SU-DHL-6 (cell line): ENCODE measurements around the gene ARIH1.

Source experiments
- H2AFZ ChIP-seq: fragments of 200-600 bp; sonication (generic); 2 replicates; pipeline ENCODE4 v1.6.1; 2014; ENCODE audit warnings: low read depth, mild to moderate bottlenecking, moderate library complexity, mixed read lengths, antibody characterized with exemption, low read length; ENCODE audit not compliant: severe bottlenecking
- H3F3A ChIP-seq: fragments of 200-600 bp; shearing (Covaris generic); 2 replicates; pipeline ENCODE4 v1.6.0; 2016; ENCODE audit warnings: antibody characterized with exemption, mild to moderate bottlenecking; ENCODE audit not compliant: insufficient read depth
- H3K27ac ChIP-seq: fragments of 200-600 bp; sonication (generic); 2 replicates; pipeline ENCODE4 v1.5.1; 2016; ENCODE audit warnings: low read depth, mild to moderate bottlenecking, low read length, moderate library complexity, mixed read lengths
- H3K27me3 ChIP-seq: fragments of 200-600 bp; sonication (generic), shearing (Covaris generic); 2 replicates; pipeline ENCODE4 v1.6.0; 2014; ENCODE audit warnings: mild to moderate bottlenecking, low read length
- H3K36me3 ChIP-seq: fragments of 200-600 bp; sonication (generic); 2 replicates; pipeline ENCODE4 v1.6.1; 2014; ENCODE audit warnings: mild to moderate bottlenecking, low read length, mixed read lengths
- H3K4me2 ChIP-seq: fragments of 300-600, 200-600 bp; shearing (Covaris generic), sonication (generic); 2 replicates; pipeline ENCODE4 v1.6.0; 2014; ENCODE audit warnings: low read length, low read depth, mild to moderate bottlenecking; ENCODE audit not compliant: poor library complexity, severe bottlenecking
- H3K4me3 ChIP-seq: fragments of 200-600 bp; sonication (generic); 2 replicates; pipeline ENCODE4 v1.5.1; 2014; ENCODE audit warnings: antibody characterized with exemption, low read length, mild to moderate bottlenecking, mixed read lengths; ENCODE audit not compliant: insufficient read depth, poor library complexity, severe bottlenecking
- H3K79me2 ChIP-seq: fragments of 200-600 bp; sonication (generic); 2 replicates; pipeline ENCODE4 v1.6.1; 2014; ENCODE audit warnings: mild to moderate bottlenecking, low read length, moderate library complexity; ENCODE audit not compliant: insufficient read depth
- H3K9ac ChIP-seq: fragments of 200-600 bp; sonication (generic); 2 replicates; pipeline ENCODE4 v1.7.0; 2014; ENCODE audit warnings: mild to moderate bottlenecking, low read length
- H3K9me2 ChIP-seq: fragments of 200-600 bp; sonication (generic); replicated peaks from 2 replicates; pipeline ENCODE4 v1.6.1; 2014; ENCODE audit warnings: low read length; ENCODE audit not compliant: insufficient read depth
- H3K9me3 ChIP-seq: fragments of 200-600 bp; sonication (generic); 2 replicates; pipeline ENCODE4 v1.6.1; 2014; ENCODE audit warnings: low read length, mixed read lengths; ENCODE audit not compliant: insufficient read depth
- H4K20me1 ChIP-seq: fragments of 200-600 bp; sonication (generic); 2 replicates; pipeline ENCODE4 v1.6.1; 2014; ENCODE audit warnings: low read depth, mild to moderate bottlenecking, antibody characterized with exemption, low read length, moderate library complexity, mixed read lengths
- EZH2phosphoT487 ChIP-seq: fragments of 200-600 bp; sonication (generic), shearing (Covaris generic); conservative IDR thresholded peaks from 2 replicates; pipeline ENCODE4 v1.6.1; 2018; ENCODE audit warnings: mild to moderate bottlenecking, antibody characterized with exemption, low read length, moderate library complexity, mixed read lengths
- TF ChIP-seq, protein P1 (sequence below): fragments of 200-600 bp; sonication (generic); IDR thresholded peaks from one replicate; pipeline ENCODE4 v1.5.1; 2017; ENCODE audit warnings: antibody characterized with exemption, mild to moderate bottlenecking, low read length, moderate library complexity; ENCODE audit not compliant: insufficient read depth, poor library complexity, severe bottlenecking

ARIH1 gene

DNA sequence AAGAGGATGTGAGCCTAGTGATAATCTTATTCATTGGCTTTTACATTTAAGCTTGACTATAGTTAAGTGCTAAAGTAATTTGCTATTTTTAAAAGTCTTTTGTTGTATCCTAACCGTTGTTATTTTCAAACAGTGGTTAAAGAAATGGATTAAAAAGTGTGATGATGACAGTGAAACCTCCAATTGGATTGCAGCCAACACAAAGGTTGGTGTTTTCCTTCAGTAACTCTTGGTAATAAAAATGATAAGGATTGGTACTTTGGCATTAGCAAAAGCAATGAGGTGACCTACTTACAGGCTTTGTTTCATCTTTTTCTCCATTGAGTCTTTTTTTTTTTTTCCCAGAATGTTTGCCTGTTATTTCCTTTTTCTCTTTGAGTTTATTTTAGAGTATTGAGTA, 92.8 kb downstream of the ARIH1 start:
- Histone ChIP-seq H3K36me3 (peaks cover 25% of the 10 kb centered on the region; the same call in 1 of the 2 replicates), H3K27ac (no peak overlapping the region), H3F3A (no peaks in the 10 kb centered on the region), H3K9ac (no peak overlapping the region), H3K9me3 (no peaks in the 10 kb centered on the region), H3K27me3 (no peaks in the 10 kb centered on the region), H2AFZ (no peak overlapping the region), H3K4me2 (no peak overlapping the region), H4K20me1 (peaks cover 3% of the 10 kb centered on the region; the same call in 1 of the 2 replicates), H3K4me3 (no peak overlapping the region), H3K79me2 (no peaks in the 10 kb centered on the region), H3K9me2 (no peaks in the 10 kb centered on the region)
- no peak for TF ChIP-seq EZH2phosphoT487
- TF ChIP-seq, protein P1, sequence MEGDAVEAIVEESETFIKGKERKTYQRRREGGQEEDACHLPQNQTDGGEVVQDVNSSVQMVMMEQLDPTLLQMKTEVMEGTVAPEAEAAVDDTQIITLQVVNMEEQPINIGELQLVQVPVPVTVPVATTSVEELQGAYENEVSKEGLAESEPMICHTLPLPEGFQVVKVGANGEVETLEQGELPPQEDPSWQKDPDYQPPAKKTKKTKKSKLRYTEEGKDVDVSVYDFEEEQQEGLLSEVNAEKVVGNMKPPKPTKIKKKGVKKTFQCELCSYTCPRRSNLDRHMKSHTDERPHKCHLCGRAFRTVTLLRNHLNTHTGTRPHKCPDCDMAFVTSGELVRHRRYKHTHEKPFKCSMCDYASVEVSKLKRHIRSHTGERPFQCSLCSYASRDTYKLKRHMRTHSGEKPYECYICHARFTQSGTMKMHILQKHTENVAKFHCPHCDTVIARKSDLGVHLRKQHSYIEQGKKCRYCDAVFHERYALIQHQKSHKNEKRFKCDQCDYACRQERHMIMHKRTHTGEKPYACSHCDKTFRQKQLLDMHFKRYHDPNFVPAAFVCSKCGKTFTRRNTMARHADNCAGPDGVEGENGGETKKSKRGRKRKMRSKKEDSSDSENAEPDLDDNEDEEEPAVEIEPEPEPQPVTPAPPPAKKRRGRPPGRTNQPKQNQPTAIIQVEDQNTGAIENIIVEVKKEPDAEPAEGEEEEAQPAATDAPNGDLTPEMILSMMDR, result no peak

DNA sequence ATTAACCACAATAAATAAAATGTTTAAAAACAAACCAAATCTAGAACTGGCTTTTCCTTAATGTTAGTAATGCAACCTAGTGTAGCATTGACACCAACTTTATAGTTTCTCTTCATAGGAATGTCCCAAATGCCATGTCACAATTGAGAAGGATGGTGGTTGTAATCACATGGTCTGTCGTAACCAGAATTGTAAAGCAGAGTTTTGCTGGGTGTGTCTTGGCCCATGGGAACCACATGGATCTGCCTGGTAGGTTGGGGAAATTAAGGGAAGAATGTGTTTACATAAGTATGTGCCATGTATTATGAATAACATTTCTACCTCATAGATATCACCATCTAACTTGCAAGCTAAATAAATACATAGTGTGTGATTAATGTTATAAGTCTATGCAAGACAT, 95.9 kb downstream of the ARIH1 start:
- Histone ChIP-seq H2AFZ (no peak overlapping the region), H3K9me3 (no peaks in the 10 kb centered on the region), H3K27me3 (no peaks in the 10 kb centered on the region), H3F3A (no peaks in the 10 kb centered on the region), H3K36me3 (peaks cover 19% of the 10 kb centered on the region; the same call in 1 of the 2 replicates), H3K4me2 (no peak overlapping the region), H3K79me2 (no peaks in the 10 kb centered on the region), H3K9ac (no peak overlapping the region), H3K27ac (no peak overlapping the region), H3K9me2 (no peaks in the 10 kb centered on the region), H4K20me1 (no peaks in the 10 kb centered on the region), H3K4me3 (no peak overlapping the region)
- no peak for TF ChIP-seq EZH2phosphoT487
- TF ChIP-seq, protein P1, result no peak

DNA sequence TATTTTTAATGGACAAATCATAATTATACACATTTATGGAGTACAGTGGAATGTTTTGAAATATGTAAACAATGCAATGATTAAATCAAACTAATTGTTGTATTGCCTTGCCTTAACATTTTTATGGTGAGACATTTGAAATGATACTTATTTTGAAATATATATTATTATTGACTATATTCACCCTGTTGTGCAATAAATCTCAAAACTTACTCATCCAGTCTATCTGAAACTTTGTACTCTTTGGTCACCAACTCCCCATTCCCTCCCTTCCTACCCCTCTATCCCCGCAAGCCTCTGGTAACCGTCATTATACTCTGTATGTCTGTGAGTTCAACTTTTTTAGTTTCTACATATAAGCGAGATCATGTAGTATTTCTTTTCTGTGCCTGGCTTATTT, 105.7 kb downstream of the ARIH1 start:
- H3K79me2 ChIP-seq, result no peaks in the 10 kb centered on the region
- H3K27ac ChIP-seq, result no peak overlapping the region
- peaks cover 19% of the 10 kb centered on the region for H3K36me3 ChIP-seq
- H3K27me3 ChIP-seq, result no peaks in the 10 kb centered on the region
- H3K9me2 ChIP-seq, result no peaks in the 10 kb centered on the region
- H3K9me3 ChIP-seq, result no peaks in the 10 kb centered on the region
- no peaks in the 10 kb centered on the region for H3F3A ChIP-seq
- no peak overlapping the region for H3K4me2 ChIP-seq
- no peak overlapping the region for H3K4me3 ChIP-seq
- no peak overlapping the region for H2AFZ ChIP-seq
- TF ChIP-seq, protein P1, result no peak
- no peak for TF ChIP-seq EZH2phosphoT487
- no peak overlapping the region for H3K9ac ChIP-seq
- H4K20me1 ChIP-seq, result no peaks in the 10 kb centered on the region
